ENCODE data around the gene DTHD1.

Gene DTHD1

DNA sequence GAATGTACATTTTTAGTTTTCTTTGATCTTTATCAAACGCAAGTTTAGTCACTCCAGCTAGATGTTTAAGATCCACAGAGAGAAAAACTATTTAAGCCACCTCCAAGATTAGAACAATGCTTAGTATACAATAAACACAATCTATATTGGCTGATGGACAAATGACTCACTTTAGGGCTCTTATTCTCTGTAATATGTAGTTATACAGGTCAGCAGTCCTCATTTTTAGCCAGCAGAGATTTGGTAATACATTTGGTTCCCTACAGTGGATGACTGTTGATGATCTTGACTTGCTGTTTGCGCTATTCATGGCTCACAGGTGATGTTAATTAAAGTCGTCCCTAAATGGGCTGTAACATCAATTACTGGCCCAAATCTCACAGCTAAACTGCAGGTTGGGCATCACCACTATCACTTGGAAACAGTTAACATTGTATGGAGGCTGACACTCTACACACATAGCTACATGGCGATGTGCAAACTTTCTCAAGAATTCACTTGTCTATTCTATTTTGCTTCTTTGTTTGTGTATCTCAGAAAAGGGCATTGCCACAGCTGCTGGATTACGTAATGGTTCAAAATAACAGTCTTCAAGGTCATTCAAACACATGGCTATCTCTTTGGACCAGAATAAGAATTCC lies 11.8 kb upstream of the DTHD1 start:
- no peak for DNase-seq (ENCODE audit: low read depth)

DNA sequence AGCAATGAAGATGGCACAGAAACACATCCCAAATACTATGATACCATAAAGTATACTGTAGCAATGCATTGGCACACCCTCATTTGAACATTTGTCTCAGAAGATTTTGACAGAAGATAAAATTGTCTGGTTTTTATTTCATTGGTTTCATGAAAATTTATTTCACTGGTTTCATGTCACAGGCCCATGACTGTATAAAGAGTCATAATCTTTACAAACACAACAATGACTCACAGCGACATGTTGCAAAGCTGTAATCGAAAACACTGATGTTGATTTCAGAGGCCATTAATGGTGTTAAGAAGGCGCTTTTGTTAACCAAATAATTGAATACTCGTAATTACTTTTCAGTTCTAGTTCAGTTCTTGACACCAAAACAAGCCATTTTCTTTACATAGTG lies 8.1 kb upstream of the DTHD1 start:
- no peak for DNase-seq (ENCODE audit: low read depth)

DNA sequence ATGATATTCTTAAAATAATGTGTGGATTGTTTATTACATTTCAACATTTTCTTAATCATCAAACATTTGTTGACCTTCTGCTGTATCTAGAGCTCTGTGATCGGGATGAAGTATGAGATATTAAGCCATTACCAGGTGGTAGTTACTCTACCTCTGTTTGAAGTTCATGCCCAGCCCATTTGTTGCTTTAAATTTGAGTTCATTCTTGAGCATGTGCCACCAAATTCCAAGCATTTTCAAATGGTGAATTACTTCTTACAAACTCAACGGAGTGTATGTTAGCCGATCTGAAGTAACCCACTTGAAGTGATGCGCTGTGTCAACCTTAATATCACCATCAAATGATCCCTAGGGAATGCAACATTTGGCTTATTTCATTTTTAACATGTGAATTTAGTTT lies 7.3 kb upstream of the DTHD1 start:
- no peak for DNase-seq (ENCODE audit: low read depth)

GRCh38 chr4:36277533-36277932 lies 3.9 kb upstream of the DTHD1 start:
- no peak for DNase-seq (ENCODE audit: low read depth)

- DNase-seq (ENCODE audit: low read depth): no peak
Observed at GRCh38 chr4:36278789-36279188, 2.6 kb upstream of the DTHD1 start.

DNA sequence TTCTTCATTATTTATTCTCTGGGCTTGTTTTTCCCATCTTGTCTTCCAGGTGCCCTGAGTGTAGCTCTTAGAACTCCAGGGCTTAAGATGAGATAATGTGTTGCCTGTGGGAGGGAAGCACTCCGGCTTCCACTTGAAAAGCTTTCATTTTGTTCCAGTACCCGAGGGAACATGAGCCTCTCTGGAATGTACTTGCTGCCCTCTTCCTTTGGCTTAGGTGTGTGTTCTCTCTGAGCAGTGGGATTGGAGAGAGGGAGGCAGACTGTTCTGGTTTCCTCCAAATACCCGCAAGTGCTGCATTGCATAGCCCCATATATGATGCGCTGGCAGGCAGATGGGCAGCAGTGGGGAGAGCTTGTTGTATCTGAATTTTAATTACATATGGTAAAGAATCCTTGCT lies 861 bp upstream of the DTHD1 start:
- DNase-seq (ENCODE audit: low read depth): no peak

- no peak for DNase-seq (ENCODE audit: low read depth)
Observed at GRCh38 chr4:36282503-36283030, 1.2 kb downstream of the DTHD1 start.

- no peak for DNase-seq (ENCODE audit: low read depth)
Observed at GRCh38 chr4:36283912-36284465, 2.6 kb downstream of the DTHD1 start.

DNA sequence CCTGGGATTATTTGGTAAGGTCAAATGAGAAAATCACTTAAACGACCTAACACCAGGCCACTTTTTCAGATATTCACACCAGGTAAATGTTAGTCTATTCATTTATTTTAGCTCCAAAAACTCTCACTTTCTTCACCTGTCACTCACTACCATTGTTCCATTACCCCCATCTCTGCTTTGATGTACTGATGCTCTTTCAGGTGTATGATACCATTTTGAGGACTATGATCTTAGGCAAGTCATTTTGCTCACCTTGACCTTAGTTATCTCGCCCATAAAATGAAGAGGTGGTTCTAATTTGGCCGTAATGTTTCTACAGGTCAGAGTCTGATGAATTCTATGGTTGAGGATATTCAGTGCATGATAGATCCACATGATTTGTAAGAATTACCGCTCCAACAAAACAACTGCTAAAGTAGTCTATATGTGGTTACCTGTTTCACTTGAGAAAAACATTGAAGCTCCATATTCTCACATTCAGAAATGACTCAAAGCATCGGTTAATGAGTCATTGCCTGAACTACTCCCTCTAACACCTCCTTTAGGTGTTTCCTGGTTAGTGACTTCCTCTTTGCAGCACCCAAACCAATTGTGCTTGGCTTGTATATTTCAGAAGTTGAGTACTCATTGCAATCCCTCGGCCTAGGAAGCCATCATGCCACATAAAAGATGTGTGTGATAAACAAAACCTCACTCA lies 4.5 kb downstream of the DTHD1 start:
- peak; percentile 52 for DNase-seq (ENCODE audit: low read depth)

GRCh38 chr4:36286481-36286871 lies 5.1 kb downstream of the DTHD1 start:
- no peak for DNase-seq (ENCODE audit: low read depth)

DNA sequence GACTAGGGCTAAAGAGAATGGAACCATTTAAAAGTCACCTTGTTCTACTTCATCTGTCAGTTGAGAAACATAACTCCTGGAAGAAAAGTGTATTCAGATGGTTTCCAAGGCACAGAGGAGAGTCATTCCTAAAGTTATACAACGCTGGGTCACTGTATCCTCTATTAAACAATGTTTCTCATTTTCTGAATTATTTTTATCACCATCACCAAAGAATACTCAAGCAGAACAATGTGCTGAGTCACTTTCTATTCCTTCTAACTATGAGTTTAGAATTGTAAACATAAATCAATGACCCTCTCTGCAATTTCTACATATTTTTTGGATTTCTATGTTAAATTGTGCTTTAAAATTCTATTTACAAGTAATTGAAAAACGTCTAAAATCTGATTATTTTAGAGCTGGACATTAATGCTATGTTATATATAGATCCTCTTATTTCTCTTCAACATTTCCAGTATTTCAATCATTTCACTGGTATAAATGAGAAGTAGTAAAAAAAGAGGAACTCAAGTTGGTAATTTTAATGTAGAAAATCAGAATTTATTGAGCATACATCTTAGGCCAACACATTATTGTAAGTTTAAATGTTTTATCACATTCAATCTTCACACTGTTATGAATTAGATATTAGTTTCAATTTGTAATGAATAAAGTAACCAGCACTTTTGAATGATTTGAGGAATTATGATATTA lies 7.5 kb downstream of the DTHD1 start:
- no peak for DNase-seq (ENCODE audit: low read depth)

DNA sequence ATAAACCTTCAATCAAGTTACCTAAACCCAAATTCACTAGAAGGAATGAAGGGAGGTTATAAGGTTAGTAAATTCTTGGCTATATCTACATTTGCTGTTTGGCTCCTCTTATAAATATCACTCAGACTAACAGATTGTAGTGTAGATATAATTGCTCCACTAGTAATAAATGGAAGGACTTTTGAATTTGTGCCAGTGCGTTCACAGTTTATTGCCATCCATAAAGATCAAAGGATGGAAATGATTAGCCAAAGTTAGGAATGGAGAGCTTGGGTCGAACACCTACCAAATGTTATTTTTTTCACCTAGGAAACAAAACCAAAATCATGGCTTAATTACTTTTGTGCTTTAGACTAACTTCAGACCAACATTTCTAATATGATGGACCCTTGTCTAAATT lies 9.2 kb downstream of the DTHD1 start:
- DNase-seq (ENCODE audit: low read depth): no peak

GRCh38 chr4:36292556-36293188 lies 11.3 kb downstream of the DTHD1 start:
- no peak for DNase-seq (ENCODE audit: low read depth)

- no peak for DNase-seq (ENCODE audit: low read depth)
Observed at GRCh38 chr4:36301127-36301526, 19.7 kb downstream of the DTHD1 start.

- DNase-seq (ENCODE audit: low read depth): no peak
Observed at GRCh38 chr4:36303426-36304137, 22.2 kb downstream of the DTHD1 start.

- no peak for DNase-seq (ENCODE audit: low read depth)
Observed at GRCh38 chr4:36304138-36304681, 22.8 kb downstream of the DTHD1 start.

DNA sequence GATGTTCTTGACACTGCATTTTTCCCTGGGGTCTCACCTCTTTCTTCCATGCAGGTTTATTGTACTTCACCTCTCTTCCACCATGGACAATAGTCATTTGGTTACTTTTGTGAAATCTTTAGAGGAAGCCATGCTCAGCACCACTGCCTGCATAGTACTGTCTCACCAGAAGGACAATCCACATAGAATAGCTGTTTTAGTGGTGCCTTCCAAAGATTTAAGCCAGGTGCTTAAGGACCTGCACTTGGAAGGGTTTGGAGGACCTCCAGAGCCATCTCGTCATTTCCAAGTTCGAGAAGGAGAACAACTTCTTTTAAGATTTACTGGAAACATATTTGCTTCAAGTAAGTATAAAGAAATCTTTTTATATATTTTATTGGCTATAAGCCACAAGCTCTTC lies 26.7 kb downstream of the DTHD1 start:
- DNase-seq (ENCODE audit: low read depth): no peak

GRCh38 chr4:36310216-36310615 lies 28.8 kb downstream of the DTHD1 start:
- no peak for DNase-seq (ENCODE audit: low read depth)

DNA sequence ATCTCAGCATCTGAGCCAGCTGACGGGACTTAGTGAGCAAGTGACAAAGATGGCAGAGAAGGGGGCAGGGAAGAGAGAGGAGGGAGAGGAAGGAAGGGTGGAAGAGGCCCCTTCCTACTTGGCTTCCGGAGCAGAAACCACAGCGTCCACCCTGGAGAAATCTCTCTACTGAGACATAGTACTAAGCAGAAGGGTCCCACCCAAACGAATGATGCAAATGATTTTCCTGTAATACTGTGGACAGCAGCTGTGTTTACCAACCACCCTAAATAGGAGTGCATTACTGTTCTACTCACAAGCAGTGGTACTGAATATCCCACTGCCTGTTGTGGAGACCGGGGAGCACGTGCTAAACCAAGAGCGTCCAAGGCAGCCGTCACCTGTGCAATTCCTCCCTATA lies 29.4 kb downstream of the DTHD1 start:
- DNase-seq (ENCODE audit: low read depth): no peak

DNA sequence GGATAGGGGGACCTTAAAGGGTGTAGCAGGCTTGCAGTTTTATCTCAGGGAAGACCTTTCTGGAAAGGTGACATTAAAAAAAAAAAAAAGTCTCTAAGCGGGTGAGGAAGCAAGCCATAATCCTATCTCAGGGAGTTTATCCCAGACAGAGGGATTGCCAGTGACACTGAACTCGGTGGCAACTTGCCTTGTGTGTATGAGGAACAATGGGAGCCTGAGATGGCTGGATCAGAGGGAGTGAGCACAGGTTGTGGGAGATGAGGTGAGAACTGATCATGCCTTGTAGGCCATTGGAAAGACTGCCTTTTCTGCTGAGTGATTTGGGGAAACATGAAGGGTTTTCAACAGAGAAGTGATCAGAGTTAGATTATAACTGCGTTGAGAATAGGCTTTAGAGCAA lies 31.1 kb downstream of the DTHD1 start:
- DNase-seq (ENCODE audit: low read depth): no peak

DNA sequence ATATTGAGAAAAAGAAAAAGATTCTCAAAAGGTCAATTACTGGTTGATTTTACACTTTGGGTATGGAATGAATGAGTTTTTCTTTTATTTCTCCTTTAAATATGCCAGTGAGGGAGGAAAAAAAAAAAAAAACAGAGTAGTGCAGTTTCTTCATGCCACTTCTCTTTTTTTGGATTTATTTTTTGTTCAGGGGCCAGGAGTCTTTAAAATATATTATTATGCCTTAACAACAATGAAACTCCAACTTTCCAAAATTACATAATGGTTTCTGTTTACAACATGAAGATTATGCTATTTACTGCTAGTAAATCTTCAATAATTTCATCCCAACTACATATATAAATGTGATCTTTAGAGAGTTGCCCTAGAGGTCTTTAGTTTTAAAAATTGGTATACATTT lies 31.9 kb downstream of the DTHD1 start:
- DNase-seq (ENCODE audit: low read depth): no peak

- no peak for DNase-seq (ENCODE audit: low read depth)
Observed at GRCh38 chr4:36313703-36314102, 32.3 kb downstream of the DTHD1 start.
